RWPE2 (cell line): Measurements from ENCODE around the gene PAQR5.

Source experiments
- ATAC-seq: fragments of 200-7000 bp; cut with Tn5 transposase; 3 replicates; pipeline ENCODE4 v1.9.1; 2021; ENCODE audit warnings: low read depth
- DNase-seq: peaks from one replicate; pipeline ENCODE4 v3.0.0-alpha.2; 2020; ENCODE audit warnings: low spot score
- H3K27ac ChIP-seq: fragments of 450-650 bp; 2 replicates; pipeline ENCODE4 v1.5.1; 2017; ENCODE audit warnings: mild to moderate bottlenecking; ENCODE audit not compliant: poor library complexity, severe bottlenecking
- H3K27me3 ChIP-seq: fragments of 250-450 bp; sonication (Bioruptor Pico); 2 replicates; pipeline ENCODE4 v1.5.1; 2021; ENCODE audit warnings: mild to moderate bottlenecking, moderate library complexity; ENCODE audit not compliant: insufficient read depth, poor library complexity, severe bottlenecking
- H3K36me3 ChIP-seq: fragments of 250-450 bp; sonication (Bioruptor Pico); 2 replicates; pipeline ENCODE4 v1.5.1; 2020; ENCODE audit warnings: low read depth, mild to moderate bottlenecking, moderate library complexity
- H3K4me1 ChIP-seq: fragments of 250-450 bp; sonication (Bioruptor Pico); 2 replicates; pipeline ENCODE4 v1.5.1; 2021; ENCODE audit warnings: mild to moderate bottlenecking, moderate library complexity; ENCODE audit not compliant: insufficient read depth, poor library complexity, severe bottlenecking
- H3K4me3 ChIP-seq: fragments of 250-450 bp; sonication (Bioruptor Pico); 2 replicates; pipeline ENCODE4 v1.5.1; 2021; ENCODE audit warnings: mild to moderate bottlenecking, moderate library complexity; ENCODE audit not compliant: severe bottlenecking
- H3K9me3 ChIP-seq: fragments of 250-450 bp; sonication (Bioruptor Pico); 2 replicates; pipeline ENCODE4 v1.5.1; 2021; ENCODE audit warnings: mild to moderate bottlenecking, moderate library complexity; ENCODE audit not compliant: severe bottlenecking
- CTCF ChIP-seq: fragments of 450-650 bp; IDR thresholded peaks from one replicate; pipeline ENCODE4 v1.5.1; 2017; ENCODE audit warnings: mild to moderate bottlenecking, moderate library complexity; ENCODE audit not compliant: poor library complexity, severe bottlenecking

PAQR5 gene

GRCh38 chr15:69410248-69410874 lies 111.6 kb downstream of the PAQR5 start:
- H3K36me3 ChIP-seq, result peaks cover 3% of the 10 kb centered on the region
- H3K4me3 ChIP-seq, result no peak overlapping the region
- no peaks in the 10 kb centered on the region for H3K9me3 ChIP-seq
- DNase-seq (no peak), ATAC-seq (peak; percentile 72)
- peaks cover 2% of the 10 kb centered on the region for H3K4me1 ChIP-seq
- TF ChIP-seq CTCF, result peak; percentile 98
- no peaks in the 10 kb centered on the region for H3K27me3 ChIP-seq
- H3K27ac ChIP-seq, result no peak overlapping the region

- no peak overlapping the region for H3K27ac ChIP-seq
- peaks cover 22% of the 10 kb centered on the region for H3K36me3 ChIP-seq
- no peaks in the 10 kb centered on the region for H3K9me3 ChIP-seq
- H3K27me3 ChIP-seq, result no peaks in the 10 kb centered on the region
- no peak for TF ChIP-seq CTCF
- peaks cover 13% of the 10 kb centered on the region for H3K4me1 ChIP-seq
- DNase-seq (no peak), ATAC-seq (no peak)
- H3K4me3 ChIP-seq, result no peak overlapping the region
Measured at GRCh38 chr15:69412274-69412673, 113.6 kb downstream of the PAQR5 start.

GRCh38 chr15:69412701-69413100 lies 114.0 kb downstream of the PAQR5 start:
- H3K36me3 ChIP-seq, result peaks cover 27% of the 10 kb centered on the region
- no peaks in the 10 kb centered on the region for H3K27me3 ChIP-seq
- DNase-seq, result no peak
- H3K9me3 ChIP-seq, result no peaks in the 10 kb centered on the region
- TF ChIP-seq CTCF, result no peak
- no peak for ATAC-seq
- H3K4me1 ChIP-seq, result peaks cover 13% of the 10 kb centered on the region
- no peak overlapping the region for H3K27ac ChIP-seq
- H3K4me3 ChIP-seq, result no peak overlapping the region

GRCh38 chr15:69413822-69414700 lies 115.3 kb downstream of the PAQR5 start, which contains the start of gene KIF23:
Gene KIF23 (plus strand): TSS chr15:69414349. CDS start chr15:69414466, 117 bp downstream.
- DNase-seq, result peak; percentile 99
- peak; percentile 87 for ATAC-seq
- Histone ChIP-seq H3K27me3 (no peaks in the 10 kb centered on the region), H3K4me3 (peak within 1 kb of the TSS; percentile 86), H3K9me3 (no peaks in the 10 kb centered on the region), H3K4me1 (peaks cover 13% of the 10 kb centered on the region), H3K36me3 (peaks cover 40% of the 10 kb centered on the region), H3K27ac (peak within 1 kb of the TSS; percentile 90)
- no peak for TF ChIP-seq CTCF
